GM10266 (cell line): ENCODE measurements around the gene ZNF132.

Experiments
- DNase-seq: peaks from one replicate; pipeline ENCODE4 v3.0.0; 2012; ENCODE audit errors: extremely low spot score
- CTCF ChIP-seq: IDR thresholded peaks from 2 replicates; pipeline ENCODE4 v1.5.1; 2012; ENCODE audit warnings: mild to moderate bottlenecking, low read depth; ENCODE audit not compliant: control insufficient read depth, insufficient read depth; ENCODE audit errors: missing control alignments

Gene ZNF132

GRCh38 chr19:58479303-58479702 is 39.4 kb upstream of the ZNF132 start:
- no peak for DNase-seq
- no peak for TF ChIP-seq CTCF

GRCh38 chr19:58477871-58478270 is 37.9 kb upstream of the ZNF132 start:
- DNase-seq = no peak
- no peak for TF ChIP-seq CTCF

GRCh38 chr19:58477130-58477529 is 37.2 kb upstream of the ZNF132 start:
- no peak for DNase-seq
- no peak for TF ChIP-seq CTCF

- DNase-seq = no peak
- TF ChIP-seq CTCF = no peak
Measured at GRCh38 chr19:58476498-58477015, 36.6 kb upstream of the ZNF132 start.

- no peak for TF ChIP-seq CTCF
- DNase-seq = peak; percentile 97
Measured at GRCh38 chr19:58475714-58476497, 36.0 kb upstream of the ZNF132 start, which contains the start of gene ZNF446. ZNF446 (plus strand) TSS chr19:58476352; CDS start chr19:58477219, 867 bp downstream.

- DNase-seq = no peak
- TF ChIP-seq CTCF = no peak
Measured at GRCh38 chr19:58474997-58475713, 35.2 kb upstream of the ZNF132 start.
